Measurements from ENCODE around the gene ZNF410.

ZNF410 gene

DNA sequence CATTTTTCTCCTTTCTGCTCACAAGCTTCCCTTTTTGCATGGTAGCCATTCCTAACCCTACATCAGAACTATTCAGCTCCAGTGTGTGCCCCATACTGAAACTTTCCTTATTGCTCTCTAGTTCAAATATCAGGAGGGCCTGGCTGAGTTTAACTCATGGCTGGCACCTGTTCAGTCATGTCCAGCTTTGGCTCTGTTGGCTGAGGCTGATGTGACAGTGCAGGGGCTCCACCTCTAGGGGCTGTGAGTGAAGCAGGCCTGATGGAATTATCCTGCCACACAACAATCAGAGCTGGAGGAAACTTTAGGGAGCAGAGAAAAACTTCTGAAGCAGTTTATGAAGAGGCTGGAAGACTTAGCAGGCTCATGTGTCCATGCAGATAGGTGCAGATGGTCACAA is 71.9 kb downstream of the ZNF410 start:
- DNase-seq = no peak

DNA sequence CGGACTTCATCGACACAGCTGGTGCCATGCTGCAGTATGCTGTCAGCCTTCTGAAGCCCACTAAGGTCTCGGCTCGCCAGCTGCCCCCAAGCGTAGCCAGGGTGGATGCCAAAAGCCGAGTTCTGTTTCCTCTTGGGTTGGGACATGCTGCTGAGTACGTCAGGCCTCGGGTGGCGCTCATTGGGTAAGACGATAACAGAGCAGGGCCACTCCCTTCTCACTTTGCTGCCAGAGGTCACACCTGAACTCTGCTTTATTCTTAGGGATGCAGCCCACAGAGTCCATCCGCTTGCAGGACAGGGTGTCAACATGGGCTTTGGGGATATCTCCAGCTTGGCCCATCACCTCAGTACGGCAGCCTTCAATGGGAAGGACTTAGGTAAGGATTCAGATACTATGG is 74.5 kb downstream of the ZNF410 start:
- no peak for DNase-seq

DNA sequence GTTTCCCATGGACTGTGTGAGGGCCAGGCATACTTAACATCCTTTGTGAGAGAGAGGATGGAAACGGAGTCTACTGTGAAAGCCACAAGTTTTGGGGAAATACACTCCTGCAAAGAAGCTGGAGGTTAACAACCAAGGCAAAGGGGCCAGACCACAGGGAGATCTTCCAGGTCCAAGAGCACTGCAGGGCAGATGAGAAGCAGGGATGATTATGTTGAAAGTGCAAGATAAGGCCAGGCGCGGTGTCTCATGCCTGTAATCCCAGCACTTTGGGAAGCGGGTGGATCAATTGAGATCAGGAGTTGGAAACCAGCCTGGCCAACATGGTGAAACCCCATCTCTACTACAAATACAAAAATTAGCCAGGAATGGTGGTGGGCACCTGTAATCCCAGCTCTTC is 78.6 kb downstream of the ZNF410 start:
- no peak for DNase-seq

DNA sequence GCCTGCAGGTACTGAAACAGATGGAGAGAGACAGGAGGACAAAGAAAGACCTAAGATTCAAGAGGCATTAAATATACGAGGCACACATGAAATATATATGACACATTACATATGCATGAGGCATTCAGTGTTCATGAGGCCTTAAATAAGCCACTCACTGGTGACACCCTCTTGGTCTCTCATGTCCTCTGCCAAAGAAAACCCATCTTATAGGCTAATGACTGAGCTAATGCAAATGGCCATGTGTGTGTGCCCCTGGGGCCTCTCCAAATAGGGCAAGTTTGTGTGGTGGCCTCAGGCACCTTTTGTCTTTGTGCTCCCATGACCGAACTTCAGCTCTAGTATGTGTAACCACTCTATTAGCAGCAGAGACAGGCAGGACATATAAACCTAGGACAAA is 82.2 kb downstream of the ZNF410 start:
- DNase-seq = no peak

DNA sequence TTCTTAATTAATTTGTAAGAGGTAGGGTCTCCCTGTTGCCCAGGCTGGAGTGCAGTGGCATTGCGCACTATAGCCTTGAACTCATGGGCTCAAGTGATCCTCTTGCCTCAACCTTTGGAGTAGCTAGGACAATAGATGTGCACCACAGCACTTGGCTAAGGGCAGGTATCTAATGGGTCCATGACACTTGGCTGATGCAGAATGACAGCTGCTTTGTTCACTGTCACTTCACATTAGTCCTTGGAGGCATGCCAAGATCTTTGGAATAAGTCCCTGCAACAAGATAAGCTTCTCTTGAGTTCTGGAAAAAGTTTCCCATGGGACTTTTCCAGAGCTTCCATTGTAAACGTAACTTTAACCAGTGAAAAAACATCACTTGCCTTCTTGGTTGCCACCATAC is 86.8 kb downstream of the ZNF410 start:
- DNase-seq = no peak

DNA sequence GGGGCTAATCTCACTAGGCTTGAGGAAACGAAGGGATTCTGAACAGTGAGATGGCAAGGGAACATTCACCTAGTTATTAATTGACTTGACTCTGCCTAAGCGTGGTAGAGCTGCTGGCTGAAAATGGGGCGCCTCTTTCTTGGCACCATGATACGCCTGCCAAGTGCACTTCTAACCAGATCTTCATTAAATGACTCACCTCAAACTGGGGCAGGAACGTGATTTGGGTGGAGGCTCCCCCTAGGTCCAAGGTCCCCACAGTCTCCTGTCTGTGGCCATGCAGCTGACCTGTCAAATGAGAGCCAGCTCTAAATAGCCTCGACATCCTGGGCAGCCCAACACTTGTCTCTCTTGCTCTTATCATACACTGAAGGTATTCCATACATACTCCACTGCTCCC is 89.5 kb downstream of the ZNF410 start:
- DNase-seq = no peak

DNA sequence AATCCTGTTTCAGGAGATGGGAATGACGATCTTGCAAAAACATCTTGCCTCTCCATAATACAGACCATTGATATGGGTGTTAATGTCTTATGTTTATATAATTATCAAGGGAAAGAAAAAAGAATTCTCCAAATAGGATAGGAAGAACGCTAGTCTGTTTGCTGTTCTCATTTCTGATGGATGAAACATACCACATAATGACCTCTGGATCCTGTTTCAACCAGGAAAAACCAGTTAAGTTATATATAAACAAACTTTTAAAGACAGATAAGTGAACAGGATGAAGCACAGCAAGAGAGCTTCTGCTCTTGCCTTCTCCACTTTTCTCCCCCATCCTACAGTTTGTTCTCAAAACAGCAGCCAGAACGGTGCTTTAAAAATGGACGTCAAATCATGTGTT is 91.2 kb downstream of the ZNF410 start:
- DNase-seq = no peak
